ENCODE measurements around the gene PURA. TPM values are rescaled to one million over a fixed set of nuclear protein-coding genes. Genes with fewer than 3 reads are reported as not detected.
A peak's percentile ranks its signal among the peaks of the same experiment; 100 is the strongest.
"Not testable (repeated sequence)": the region's sequence is repeated elsewhere in the genome, so short reads cannot be mapped to it uniquely, and the experiment has no call there.

The PURA gene
- total RNA-seq, 1 donor from 2014 or later: 13.5 TPM

DNA sequence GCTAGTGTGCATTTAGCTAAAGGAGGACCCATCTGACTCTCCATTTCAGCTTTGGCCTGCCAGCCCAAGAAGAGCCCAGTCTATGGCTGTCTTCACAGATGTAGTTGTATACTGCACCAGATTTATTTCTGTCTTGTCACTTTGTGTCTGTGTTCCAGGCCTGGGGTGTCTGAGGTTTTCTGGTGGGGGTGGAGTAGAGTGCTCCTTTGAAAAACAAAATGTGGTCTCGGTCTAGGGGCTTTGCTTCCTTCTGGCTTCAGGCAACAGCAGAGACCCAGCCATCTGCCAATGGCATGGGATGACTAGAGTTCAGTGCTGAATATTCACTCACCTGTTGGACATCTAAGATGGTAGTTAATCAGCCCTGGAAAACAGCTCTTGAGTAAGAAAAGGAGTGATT is 22.7 kb downstream of the PURA start:
- DNase-seq: no peak

DNA sequence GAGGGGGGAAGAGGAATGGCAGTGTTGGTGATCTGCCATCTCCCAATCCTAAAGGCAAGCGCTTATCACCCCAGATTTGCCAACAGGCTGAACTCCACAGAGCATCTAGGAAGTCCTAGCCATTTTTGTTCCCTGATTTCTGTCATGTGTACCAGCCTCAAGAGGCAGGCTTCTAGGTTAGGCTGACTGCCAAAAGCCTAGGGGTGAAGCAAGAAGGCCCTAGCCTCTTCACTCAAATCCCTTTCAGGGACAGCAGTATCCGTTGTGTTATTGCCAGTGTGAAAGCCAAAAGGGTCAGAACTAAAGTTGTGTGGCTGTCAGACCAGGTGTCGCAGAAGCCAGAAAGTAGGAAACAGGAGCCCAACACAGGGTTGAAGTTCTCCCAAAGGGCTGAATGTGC is 26.5 kb downstream of the PURA start:
- no peak for DNase-seq

DNA sequence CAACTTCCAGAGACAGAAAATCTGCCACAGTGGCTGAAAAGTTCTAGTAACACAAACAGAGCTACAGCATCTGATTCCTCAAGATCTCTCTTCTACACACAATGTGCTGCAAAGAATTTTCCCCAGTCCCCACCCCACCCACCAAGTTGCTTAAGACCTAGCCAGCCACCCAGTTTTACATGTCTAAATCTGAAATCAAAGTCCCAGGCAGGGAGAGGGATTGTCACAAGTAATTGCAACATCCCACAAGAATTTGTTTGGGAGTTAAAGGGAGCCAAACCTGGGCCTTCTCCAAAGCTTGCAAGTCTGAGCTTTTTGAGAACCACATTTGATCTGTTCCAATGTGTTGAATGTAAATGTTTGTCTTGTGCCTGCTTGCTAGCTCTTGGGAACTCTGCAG is 27.3 kb downstream of the PURA start:
- DNase-seq: no peak

DNA sequence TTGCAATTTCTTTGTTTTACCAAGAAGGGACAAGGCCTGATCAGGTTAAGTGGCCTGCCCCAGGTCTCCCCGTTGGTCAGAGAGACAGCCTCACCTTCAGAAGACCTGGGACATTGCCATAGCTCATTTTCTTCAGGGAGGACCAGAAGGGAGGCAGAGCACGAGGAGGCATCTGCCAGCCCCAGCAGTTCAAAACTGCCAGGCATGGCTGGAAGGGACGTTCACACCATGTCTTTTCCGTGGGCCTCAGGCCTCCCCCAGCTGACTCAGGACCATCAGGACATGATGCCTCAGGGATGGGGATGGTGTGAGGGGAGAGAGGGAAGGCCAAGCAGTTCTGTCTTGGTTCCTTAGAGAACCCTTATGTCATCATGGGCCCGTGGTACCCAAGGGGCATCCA is 28.3 kb downstream of the PURA start:
- DNase-seq: no peak

DNA sequence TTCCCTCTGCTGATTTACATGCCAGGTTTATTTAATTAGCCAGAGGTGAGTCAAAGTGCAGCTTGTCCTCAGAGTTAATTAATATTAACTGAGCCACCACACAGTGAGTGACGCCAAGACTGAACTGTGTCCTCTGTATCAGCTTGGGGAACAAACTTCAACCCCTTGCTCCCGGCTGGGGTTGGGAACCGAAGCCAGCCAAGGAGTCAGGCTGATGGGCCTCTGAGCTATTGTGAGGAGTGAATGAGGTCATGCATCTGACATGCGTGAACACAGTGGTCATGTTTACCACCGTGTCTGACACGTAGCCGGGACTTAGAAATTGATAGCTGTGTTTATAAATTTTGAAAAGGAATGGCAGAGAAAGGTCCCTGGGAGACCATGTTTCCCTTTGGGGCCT is 28.9 kb downstream of the PURA start:
- DNase-seq: no peak

DNA sequence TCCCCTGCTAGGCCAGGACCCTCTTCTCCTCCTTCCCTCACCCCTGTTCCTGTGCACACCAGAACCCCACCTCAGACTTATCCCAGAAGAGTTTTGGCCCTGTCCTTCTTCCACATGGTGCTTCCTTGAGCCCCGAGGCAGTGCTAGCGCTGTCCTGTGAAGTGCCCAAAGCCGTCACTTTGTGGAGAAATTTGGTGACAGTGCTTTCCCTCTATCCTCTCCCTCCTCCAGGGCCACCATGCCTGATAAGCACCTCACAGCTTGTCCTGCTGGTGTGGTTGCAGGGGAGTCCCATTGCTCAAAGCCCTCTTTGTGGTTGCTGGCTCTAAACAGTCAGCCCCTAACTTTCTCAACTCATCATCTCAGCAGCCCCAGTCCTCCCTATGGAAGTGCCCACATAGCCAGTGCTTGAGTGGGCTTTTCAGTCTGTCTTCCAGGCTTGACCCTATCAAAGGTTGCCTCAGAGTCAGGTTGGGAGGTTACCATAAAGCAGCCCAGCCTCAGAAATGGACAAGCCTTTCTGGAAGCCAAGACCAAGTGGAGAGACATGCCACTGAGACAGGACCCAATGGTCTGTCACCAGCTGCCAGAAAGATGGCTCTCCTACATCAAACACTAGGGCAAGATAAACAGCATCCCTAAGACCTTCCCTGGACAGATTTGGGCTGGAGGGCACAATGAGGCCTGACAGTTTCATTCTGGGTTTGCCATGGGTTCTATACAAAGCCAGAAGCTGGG is 29.8 kb downstream of the PURA start:
- DNase-seq: no peak

DNA sequence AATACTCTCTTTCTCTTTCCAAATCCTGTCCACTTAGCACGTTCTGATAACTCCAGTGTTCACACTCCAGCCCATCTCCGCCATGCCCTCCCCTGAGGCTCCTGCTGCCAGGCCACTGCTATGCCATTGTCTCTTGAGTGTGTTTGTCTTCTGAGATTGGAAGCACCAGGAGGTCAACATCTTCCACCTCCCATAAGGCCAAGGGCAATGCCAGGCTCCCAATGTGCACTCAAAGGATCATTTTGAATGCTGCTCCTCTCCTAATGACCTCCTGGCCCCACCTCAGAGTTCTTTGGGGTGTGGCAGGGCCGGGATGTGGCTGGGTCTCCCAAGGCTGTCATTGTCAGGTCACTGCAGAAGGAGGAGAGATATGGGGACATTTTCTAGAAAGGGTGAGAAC is 31.3 kb downstream of the PURA start:
- no peak for DNase-seq

DNA sequence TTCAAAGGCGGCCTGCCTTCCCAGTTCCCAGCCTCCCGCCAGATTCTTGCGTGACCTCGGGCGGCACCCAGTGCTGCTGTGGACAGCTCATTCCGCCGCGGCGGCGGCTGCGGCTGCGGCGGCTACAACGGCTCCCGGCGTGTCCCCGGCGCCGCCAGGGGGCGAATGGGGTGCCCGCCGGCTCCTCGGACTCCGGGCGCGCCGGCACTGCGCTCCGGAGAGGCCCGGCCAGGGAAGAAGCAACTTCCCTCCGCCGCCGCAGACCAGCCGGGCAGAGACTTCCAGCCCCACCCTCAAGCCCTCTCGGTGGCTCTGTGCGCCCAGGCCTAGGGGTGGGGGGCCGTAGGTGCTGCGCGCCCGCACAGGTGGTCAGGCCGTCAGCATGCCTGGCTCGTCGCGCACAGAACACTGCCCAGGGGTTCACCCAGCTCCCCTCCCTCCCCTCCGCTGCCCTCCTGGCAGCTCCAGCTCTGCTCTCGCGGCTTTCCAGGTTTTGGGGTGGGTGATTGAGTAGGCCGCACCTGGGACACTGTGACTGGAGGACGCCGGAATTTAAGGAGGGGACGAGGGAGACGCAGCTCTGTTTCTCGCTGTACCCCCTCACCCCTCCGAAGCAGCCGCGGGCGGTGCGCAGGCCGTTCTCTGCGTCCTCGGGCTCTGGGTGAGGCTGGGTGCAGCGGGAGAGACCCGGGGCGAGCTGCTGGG is 32.1 kb downstream of the PURA start:
- peak; percentile 29 for DNase-seq

DNA sequence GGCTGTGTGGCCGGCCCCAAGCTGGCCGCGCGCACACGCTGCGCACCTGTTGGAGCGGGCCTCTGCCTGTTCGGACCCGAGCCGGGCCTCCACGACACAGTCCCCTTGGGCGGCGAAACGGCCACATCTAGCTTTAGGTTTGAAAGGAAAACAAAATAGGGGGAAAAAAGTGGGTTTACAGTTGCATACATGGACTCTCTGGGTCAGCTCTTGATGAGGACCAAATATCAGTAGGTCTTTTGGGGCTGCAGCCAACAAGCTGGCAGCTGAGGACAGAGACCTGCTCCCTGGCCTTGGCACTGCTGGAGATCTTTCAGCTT is 32.6 kb downstream of the PURA start:
- no peak for DNase-seq

DNA sequence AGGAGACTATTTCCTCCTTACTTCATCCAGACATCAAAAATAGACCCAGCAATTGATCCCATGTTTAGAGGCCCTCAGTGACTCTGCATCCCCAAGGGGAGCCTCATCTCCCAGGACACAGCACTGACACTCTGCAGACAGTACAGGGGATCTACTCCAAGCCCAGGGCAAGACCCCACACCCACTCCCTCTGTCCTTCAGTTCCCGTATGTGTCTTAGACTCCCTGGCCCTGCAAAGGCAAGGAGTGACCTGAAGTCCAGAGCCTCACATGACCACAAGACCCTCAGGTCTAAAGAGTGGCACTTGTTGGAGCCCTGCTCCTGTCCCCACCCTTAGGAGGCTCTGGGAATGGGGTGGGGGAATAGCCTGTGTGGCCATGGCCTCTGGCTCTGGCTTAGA is 33.6 kb downstream of the PURA start:
- DNase-seq: no peak

DNA sequence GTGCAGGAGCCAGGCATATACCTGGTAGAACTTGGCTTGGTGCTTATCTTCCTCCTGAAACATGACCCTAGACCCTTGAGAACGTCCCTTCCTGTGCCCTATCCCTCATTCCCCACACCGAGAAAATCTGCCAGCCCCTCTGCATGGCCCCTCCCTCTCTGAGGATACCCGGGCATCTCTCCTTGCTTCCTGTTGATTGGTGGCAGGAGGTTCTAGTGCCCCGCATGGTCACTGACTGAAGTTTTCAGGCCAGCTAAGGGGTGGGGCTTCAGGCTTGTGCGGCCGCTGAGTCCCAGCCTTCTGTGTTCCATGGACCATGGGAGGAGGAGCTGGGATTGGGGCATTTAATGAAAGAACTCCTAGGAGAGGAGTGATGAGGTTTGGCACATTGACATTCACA is 34.6 kb downstream of the PURA start:
- no peak for DNase-seq

DNA sequence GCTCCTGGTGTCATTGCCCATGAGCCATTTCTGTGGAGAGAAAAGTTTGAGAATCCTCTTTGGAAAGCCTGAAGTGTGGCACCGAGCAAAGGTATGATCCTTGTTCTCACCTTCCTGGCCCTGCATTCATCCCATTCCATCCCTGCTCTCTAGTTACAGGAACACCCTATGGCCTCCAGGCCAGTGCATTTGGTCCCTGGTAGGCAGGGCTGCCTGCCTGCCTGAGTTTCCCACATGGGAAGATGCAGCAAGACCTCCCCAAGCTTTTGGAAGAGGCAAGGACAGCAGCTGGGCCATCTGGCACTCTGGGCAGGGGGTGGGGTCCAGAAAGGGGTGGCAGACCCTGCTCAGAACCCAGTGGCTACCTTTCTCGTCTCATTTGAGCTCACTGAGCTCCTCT is 36.3 kb downstream of the PURA start:
- no peak for DNase-seq

DNA sequence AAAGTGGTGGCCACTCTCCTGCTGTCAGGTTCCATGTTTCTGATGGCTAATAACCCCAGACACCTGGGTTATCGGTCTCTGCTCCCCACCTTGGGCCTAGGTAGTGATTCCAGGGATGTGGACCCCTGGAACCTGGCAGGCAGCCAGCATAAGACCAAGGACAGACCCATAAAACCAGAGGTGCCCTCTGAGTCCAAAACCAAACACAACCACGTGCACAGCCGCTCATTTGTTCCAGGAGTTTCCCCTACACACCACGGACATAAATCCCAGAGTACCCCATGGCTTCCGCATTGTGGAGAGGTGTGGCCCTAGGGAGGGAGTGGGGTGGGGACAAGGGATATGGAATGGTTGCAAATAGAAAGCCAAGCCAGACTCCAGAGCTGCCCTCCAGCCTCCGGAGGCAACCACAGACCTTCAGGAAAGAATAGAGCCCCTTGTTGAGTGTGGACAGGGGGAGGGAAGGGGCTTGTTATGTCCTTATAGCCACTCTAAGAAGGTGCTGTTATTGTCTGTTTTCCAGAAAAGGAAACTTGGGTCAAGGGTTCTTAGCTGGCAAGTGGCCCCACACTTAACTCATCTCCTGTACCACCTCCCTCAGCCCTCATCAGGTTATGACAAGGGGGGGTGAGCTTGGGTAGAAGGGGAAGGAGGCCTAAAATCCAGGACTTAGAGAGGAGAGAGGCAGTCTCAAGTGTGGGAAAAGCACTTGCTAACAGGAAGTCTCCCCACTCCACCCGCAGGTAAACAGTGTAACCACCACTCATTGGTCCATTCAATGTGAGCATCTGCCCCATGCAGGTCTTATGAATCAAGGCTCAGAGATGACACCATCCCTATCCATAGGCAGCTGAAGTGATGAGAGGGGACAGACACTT is 37.5 kb downstream of the PURA start:
- DNase-seq: no peak

DNA sequence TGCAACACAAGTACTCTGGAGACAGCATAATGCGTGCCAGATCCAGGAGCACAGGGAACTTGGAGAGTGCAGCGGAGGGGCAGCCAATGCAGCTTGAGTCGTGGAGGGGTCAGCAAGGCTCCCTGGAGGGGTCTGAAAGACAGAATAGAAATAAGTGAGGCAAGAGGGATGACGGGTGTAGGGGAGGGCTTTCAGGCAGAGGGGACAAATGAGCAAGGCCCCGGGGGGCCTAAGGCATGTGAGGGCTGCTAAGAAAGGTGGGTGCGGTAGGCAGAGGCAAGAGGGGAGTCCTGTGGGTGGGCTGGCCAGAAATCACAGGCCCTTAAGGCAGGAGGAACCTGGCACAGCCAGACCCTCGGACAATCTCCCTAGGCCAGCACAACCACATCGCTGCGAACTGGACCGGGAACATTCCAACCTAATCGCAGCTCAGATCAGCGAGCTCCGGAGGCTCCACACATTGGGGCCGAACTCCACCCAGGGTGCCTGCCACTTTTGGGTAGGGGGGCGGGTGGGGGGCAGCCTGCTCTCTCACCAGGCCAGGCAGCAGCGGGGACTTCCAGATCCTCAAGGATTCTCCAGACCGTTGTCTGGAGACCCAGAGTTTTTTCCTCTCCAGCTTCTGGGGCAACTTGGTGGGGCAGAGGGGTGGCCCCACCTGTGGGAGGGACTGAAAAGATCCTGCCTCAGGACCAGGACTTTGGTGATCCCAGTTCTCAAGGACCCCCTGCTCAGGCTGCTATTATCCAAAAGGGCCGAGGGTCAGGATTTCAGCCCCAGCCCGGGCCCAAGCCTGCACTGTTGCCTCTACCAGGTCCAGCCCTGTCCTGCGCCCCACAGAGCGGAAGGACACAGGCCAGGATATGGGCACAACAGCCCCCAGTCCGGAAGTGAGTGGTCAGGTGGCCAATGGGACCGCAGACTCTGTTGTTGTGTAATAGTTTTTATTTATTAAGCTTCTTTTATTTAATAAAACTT is 38.4 kb downstream of the PURA start:
- DNase-seq: no peak

DNA sequence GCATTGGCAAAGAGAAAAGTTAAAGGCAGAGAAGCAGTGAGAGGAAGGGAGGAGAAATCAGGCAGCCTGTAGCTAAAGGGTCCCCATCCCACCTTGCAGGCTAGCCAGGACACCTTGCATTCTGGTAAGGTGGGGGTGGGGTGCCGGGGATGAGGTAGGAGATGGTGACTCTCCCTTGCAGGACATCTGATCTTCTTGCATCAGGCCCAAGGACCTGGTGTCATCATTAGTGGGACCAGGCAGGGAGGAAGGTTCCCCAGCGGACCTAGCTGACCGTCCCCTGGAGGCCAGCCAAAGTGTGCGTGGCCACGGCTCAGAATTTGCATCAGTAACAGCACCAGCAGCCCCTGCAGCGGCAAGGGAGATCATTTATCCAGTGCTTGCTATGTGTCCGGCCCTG is 39.3 kb downstream of the PURA start:
- no peak for DNase-seq

DNA sequence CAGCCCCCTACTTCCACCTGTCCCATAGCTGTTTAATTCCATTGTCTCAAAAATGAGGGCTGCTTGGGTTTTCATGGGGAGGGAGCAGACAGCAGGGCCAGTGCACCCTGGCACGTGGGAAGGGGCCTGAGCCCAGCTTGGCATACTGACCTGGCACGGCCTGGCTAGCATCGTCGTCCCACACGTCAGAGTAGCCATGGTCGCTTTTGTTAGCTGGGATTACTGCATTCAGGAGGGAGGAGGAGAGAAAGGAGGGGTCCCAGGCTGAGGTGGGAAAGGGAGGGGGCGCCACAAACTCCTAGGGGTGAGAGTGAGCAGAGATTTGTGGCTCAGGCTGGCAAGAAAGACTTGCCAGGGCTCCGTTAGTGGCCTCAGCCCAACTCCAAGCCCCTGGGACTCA is 40.0 kb downstream of the PURA start:
- DNase-seq: no peak

DNA sequence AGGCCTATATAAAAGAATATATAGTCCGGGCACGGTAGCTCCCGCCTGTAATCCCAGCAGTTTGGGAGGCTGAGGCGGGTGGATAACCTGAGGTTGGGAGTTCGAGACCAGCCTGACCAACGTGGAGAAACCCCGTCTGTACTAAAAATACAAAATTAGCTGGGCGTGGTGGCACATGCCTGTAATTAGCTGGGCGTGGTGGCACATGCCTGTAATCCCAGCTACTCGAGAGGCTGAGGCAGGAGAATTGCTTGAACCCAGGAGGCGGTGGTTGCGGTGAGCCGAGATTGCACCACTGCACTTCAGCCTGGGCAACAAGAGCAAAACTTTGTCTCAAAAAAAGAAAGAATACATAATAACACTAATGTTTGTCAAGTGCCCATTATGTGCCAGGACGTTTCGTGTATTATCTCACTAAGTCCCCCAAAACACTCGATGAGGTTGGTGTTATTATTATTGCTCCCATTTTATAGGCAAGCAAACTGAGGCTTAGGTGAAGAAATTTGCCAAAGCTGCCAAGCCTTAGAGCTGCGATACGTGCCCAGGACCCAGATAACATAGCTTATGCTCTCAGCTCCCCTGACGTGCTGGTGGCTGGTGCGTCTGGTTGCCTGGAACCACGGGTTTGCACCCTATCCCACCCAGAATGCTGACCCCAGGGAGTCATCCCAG is 40.9 kb downstream of the PURA start:
- DNase-seq: not testable (repeated sequence)

DNA sequence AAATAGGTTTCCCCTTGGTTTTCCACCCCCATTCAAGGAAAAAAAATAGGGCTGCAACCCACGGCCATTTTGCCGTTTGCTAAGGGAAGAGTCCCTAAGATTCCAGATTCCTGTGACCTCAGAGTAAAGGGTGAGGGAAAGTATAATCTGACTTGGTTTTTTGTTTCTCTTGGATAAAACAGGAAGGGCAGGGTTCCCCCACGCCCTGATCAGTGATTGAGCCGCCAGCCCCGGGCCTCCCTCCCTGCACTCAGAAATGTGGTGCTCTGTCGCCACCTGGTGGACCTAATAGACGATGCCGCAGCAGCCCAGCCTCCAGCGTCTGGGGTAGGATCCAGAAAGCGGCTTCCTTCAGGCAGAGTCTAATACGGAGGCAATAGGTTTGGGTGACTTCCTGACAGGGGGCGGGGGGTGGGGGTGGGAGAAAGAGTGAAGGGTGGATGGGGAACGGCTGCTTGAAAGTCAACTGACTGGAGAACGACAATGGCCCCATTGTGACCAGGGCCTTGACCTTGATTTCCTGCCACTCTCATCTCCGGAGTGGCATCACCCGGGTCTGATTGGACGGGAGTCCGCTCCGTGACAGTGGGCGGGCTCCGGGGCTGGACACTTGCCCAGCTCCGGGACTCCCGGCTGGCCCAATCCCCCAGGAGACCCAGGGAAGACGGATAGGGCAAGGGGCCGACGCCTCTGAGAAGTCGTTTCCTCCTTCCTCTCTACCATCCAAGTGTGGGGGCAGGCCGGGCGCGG is 43.3 kb downstream of the PURA start:
- peak; percentile 81 for DNase-seq

DNA sequence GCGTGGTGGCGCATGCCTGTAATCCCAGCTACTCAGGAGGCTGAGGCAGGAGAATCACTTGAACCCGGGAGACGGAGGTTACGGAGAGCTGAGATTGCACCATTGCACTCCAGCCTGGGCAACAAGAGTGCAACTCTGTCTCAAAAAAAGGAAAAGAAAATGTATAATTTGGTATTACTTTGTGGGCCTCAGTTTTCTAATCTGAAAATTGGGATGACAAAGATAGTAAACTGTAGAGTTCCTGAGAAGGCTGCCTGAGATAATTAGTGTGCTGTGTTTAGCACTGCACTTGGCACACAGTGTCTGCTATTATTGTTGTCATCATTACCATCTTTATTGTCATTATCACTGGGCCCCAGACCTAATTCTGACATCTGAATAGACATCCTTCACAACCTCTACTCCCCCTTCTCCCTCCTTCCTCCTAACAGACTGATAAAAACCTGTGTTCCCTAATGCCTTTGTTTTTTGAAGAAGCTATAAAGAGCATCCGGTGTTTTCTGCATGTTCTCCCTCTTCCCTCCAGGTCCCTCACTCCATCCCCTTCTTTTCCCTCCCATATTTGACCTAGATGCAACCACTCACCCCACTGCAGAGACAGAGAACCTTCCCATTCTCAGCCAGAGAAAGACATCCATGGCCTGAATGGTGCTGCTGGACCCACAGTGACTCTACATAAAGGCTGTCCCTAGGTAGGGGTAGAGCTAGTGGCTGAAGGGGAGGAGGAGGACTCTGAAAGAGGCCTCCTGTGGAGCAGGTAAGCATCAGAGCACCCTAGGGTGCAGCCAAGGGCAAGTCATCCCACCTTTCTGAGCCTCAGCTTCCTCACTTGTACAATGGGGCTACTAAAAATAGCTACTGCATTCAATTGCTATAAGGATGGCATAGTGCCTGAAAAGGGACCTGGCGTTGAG is 45.4 kb downstream of the PURA start:
- DNase-seq: no peak

DNA sequence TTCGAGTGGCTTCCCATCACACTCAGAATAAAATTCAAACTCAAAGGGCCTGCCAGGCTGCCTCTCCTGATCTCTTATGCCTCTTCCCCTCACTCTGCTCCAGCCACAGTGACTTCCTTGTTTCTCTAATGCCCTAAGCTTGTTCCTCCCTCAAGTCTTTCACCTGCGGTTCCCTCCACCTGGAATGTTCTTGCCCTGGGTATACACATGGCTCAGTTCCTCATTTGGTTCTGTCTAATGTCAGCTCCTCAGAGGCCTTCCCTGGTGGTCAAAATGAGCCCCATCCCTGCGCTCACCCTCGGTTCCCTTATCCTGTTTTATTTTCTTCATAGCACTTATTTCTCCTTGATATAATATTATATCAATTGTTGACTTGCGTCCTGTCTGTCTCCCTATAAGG is 48.4 kb downstream of the PURA start:
- DNase-seq: no peak

Data from skin of body (tissue), 2 donors.